SK-N-SH (cell line): Measurements from ENCODE around the gene PACC1.

Experiments used
- EP300 ChIP-seq, 2 experiments: IDR thresholded peaks; 2 replicates each; pipeline versions ENCODE4 v1.4.0 to v1.6.1; 2012; ENCODE audit warnings: borderline replicate concordance in 1 of 2, low read depth in 1 of 2, low read length in 1 of 2
- EZH2phosphoT487 ChIP-seq: fragments of 200-600 bp; sonication (generic); IDR thresholded peaks from 2 replicates; pipeline ENCODE4 v1.6.1; 2017; ENCODE audit warnings: low read depth, mixed run types, mild to moderate bottlenecking, antibody characterized with exemption, moderate library complexity, borderline replicate concordance
- FOXM1 ChIP-seq: IDR thresholded peaks from 2 replicates; pipeline ENCODE4 v1.4.0; 2012; ENCODE audit warnings: low read depth, mild to moderate bottlenecking
- POLR2AphosphoS5 ChIP-seq: IDR thresholded peaks from 2 replicates; pipeline ENCODE4 v1.6.1; 2012; ENCODE audit warnings: low read depth, low read length
- RAD21 ChIP-seq: IDR thresholded peaks from 2 replicates; pipeline ENCODE4 v1.6.1; 2012; ENCODE audit warnings: mild to moderate bottlenecking, low read length
- USF2 ChIP-seq: fragments of 150-350 bp; IDR thresholded peaks from 2 replicates; pipeline ENCODE4 v1.6.1; 2017; ENCODE audit warnings: antibody characterized with exemption, low read length, low read depth, borderline replicate concordance
- YY1 ChIP-seq: IDR thresholded peaks from 2 replicates; pipeline ENCODE4 v1.4.0; 2012; ENCODE audit warnings: low read depth, mild to moderate bottlenecking
- TF ChIP-seq, protein P1 (sequence below): fragments of 200-600 bp; sonication (generic); IDR thresholded peaks from 2 replicates; pipeline ENCODE4 v1.6.1; 2017; ENCODE audit warnings: antibody characterized with exemption, mild to moderate bottlenecking, moderate library complexity

GRCh38 chr1:212386029-212386428, 28.7 kb downstream of the PACC1 start:
- TF ChIP-seq, protein P1, sequence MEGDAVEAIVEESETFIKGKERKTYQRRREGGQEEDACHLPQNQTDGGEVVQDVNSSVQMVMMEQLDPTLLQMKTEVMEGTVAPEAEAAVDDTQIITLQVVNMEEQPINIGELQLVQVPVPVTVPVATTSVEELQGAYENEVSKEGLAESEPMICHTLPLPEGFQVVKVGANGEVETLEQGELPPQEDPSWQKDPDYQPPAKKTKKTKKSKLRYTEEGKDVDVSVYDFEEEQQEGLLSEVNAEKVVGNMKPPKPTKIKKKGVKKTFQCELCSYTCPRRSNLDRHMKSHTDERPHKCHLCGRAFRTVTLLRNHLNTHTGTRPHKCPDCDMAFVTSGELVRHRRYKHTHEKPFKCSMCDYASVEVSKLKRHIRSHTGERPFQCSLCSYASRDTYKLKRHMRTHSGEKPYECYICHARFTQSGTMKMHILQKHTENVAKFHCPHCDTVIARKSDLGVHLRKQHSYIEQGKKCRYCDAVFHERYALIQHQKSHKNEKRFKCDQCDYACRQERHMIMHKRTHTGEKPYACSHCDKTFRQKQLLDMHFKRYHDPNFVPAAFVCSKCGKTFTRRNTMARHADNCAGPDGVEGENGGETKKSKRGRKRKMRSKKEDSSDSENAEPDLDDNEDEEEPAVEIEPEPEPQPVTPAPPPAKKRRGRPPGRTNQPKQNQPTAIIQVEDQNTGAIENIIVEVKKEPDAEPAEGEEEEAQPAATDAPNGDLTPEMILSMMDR = no peak
- TF ChIP-seq EP300 (IDR thresholded peaks at IDR 0.05; ENCODE audit: borderline replicate concordance in 1 of 2, low read depth in 1 of 2, low read length in 1 of 2) = no peak
- TF ChIP-seq POLR2AphosphoS5 = no peak
- TF ChIP-seq EZH2phosphoT487 = no peak
- no peak for TF ChIP-seq FOXM1
- TF ChIP-seq RAD21 = no peak
- no peak for TF ChIP-seq YY1
- no peak for TF ChIP-seq USF2
